Adrenal gland (tissue), 12 donors: Measurements from ENCODE around the gene CACNA1B. TPM values are rescaled to one million over a fixed set of nuclear protein-coding genes. Genes with fewer than 3 reads are reported as not detected.
A peak's percentile ranks its signal among the peaks of the same experiment; 100 is the strongest.

Experiments
- DNase-seq, 7 donors: peaks; one replicate each; pipeline ENCODE4 v3.0.0-alpha.2; 2019 to 2020
- H3K27ac ChIP-seq, 5 donors: fragments of 200-600 bp; sonication (generic) in 4 of 5; 1 replicate in 3 of 5; 2 replicates in 2 of 5; pipeline versions ENCODE4 v1.5.1 to v1.8.0; 2016 to 2020; ENCODE audit warnings: mild to moderate bottlenecking in 1 of 5
- H3K27me3 ChIP-seq: fragments of 200-600 bp; 2 replicates; pipeline ENCODE4 v1.8.0; 2021
- H3K36me3 ChIP-seq, 2 donors: fragments of 200-600 bp; replicated peaks in 1 of 2; 1 replicate in 1 of 2; 2 replicates in 1 of 2; pipeline versions ENCODE4 v1.5.1 to v1.8.0; 2018 to 2022
- H3K4me1 ChIP-seq, 2 donors: fragments of 200-600 bp; replicated peaks in 1 of 2; 1 replicate in 1 of 2; 2 replicates in 1 of 2; pipeline versions ENCODE4 v1.5.1 to v1.8.0; 2018 to 2021
- H3K4me3 ChIP-seq, 4 donors: fragments of 200-600 bp; sonication (generic) in 3 of 4; one replicate each; pipeline ENCODE4 v1.5.1; 2016 to 2018
- H3K9me3 ChIP-seq, 3 donors: fragments of 200-600 bp; sonication (generic) in 1 of 3; replicated peaks in 1 of 3; 1 replicate in 2 of 3; 2 replicates in 1 of 3; pipeline versions ENCODE4 v1.5.1 to v1.8.0; 2016 to 2021
- POLR2A ChIP-seq, 2 donors: fragments of 450-650 bp; IDR thresholded peaks; one replicate each; pipeline ENCODE4 v1.6.1; 2017; ENCODE audit warnings: antibody characterized with exemption in 2 of 2, mild to moderate bottlenecking in 2 of 2, moderate library complexity in 1 of 2
- WGBS, 4 donors: extraction: QIAGEN DNeasy Blood & Tissue Kit in 2 of 4; methylation state at CpG; one replicate each; pipeline versions ENCODE4 v1.1.5 to v1.1.7; 2013 to 2017; 5-methylcytosine and 5-hydroxymethylcytosine counted together
- intact Hi-C, 2 donors: fragments of 100-400 bp; cut with DNase I; formaldehyde crosslinking; loops; one replicate each; pipeline versions ENCODE4 v1.14.1 to v1.15.0; 2022 to 2023
- polyA plus RNA-seq, 3 donors: library from polyadenylated mRNA; stranded (reverse); fragments of 200-250 nt in 2 of 3; fragments of 350-450 nt in 1 of 3; fragmentation: Illumina TruSeq in 1 of 3; extraction: RNeasy Lipid Tissue Mini Kit (QIAGEN cat#74804) in 1 of 3; gene quantifications; one replicate each; pipeline ENCODE4 v1.2.3, GENCODE V29; 2013 to 2014
- total RNA-seq, 9 donors: library from RNA; depleted of rRNA in 4 of 9; stranded (reverse); fragments of >200 nt in 4 of 9; fragments of 120-200 nt in 1 of 9; fragmentation: NEBNext Ultra II Directional in 1 of 9; extraction: Animal tissue kit (Norgen Biotek cat#: 25700) in 1 of 9; gene quantifications; one replicate each; pipeline versions ENCODE4 v1.1.0 to v1.2.4, GENCODE V29; 2013 to 2023
- TF ChIP-seq, protein P1 (sequence below), 6 experiments: fragments of 450-650 bp in 4 of 6; fragments of 200-600 bp in 2 of 6; sonication (generic) in 1 of 6; IDR thresholded peaks; 1 replicate in 5 of 6; 2 replicates in 1 of 6; pipeline versions ENCODE4 v1.5.1 to v1.8.0; 2016 to 2021; ENCODE audit warnings: antibody characterized with exemption in 6 of 6, mild to moderate bottlenecking in 2 of 6, moderate library complexity in 1 of 6
- donor health status: healthy with polysubstance abuse.
- donor health status: Bipolar disorder and iron deficiency.
- donor health status: DM: yes; HTN: yes; CAD: no.
- donor health status: DM: no; HTN: no; CAD: no.
- donor health status: DM: no; HTN: no; CAD: no.
- donor health status: DM: yes; HTN: yes; CAD: no.

The CACNA1B gene
- total and polyA plus RNA-seq, 12 donors, result 0.04 to 4.9 (median 1.1) TPM; not detected in 1

DNA sequence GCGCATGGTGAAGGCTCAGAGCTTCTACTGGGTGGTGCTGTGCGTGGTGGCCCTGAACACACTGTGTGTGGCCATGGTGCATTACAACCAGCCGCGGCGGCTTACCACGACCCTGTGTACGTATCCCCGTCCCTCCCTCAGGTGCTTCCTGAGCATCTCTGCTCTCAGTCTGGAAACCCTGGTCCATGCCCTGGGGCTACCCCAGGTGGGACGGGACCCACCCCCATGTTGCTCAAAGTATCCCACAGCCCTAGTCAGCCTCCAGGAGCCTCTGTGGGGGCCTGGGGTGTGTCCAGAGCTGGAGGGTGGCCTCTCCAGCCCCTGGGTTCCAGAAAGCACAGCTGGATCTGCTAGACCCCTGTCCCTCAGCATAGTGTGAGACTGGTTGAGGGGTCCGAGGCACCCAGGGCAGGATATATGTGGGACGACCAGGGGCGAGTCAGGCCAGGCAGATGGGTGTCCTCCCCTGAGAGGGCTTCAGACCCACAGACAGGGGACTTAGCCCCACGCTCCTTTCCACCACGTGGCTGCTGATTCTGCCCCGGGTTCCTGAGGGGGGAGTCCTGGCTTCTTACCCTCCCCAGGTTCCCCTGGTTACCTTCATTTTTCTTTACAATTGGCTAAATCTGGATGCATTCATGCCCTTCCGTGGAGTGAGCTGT is 94.0 kb downstream of the CACNA1B start:
- no peak overlapping the region for H3K27ac ChIP-seq
- intact Hi-C loops, result no loop called here

DNA sequence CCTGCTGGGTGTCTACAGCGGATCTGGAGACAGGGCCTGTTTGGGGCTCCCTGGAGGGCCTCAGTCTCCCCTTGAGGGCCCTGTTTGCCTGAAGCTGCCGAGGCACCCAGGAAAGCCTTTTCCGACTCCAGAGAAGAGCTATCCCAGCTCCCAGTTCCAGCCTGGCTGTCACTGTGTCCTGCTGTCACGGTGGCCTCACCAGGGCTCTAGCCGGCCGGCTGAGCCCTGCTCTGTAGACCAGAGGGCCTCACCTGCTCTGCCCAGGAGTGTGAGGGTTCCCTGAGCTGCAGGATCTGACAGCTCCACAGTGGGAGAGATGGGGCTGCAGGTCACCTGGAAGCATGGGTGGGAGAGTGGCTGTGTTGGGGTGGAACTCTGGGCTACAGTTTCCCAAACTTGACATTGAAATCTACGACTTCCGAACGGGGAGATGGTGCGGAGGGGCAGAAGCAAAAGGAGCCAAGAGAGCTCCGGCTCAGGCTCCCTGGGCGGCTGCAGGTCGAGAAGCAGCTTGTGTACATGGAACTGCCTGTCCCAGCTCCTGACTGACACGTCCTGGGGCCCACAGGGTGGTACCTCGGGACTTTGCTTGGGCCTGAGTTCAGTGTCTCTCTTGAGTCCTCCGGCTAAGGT is 94.9 kb downstream of the CACNA1B start:
- intact Hi-C loops, result no loop called here
- Histone ChIP-seq H3K4me3 (no peak overlapping the region), H3K9me3 (no peaks in the 10 kb centered on the region), H3K4me1 (no peaks in the 10 kb centered on the region), H3K27me3 (no peaks in the 10 kb centered on the region), H3K36me3 (no peaks in the 10 kb centered on the region), H3K27ac (no peak overlapping the region)
- DNase-seq, result peak in 1 of 7 donors; percentile 4
- 84 to 91% (median 88%) methylated on average over 7 to 16 of the region's 16 CpGs for WGBS, 4 donors
- TF ChIP-seq, protein P1, sequence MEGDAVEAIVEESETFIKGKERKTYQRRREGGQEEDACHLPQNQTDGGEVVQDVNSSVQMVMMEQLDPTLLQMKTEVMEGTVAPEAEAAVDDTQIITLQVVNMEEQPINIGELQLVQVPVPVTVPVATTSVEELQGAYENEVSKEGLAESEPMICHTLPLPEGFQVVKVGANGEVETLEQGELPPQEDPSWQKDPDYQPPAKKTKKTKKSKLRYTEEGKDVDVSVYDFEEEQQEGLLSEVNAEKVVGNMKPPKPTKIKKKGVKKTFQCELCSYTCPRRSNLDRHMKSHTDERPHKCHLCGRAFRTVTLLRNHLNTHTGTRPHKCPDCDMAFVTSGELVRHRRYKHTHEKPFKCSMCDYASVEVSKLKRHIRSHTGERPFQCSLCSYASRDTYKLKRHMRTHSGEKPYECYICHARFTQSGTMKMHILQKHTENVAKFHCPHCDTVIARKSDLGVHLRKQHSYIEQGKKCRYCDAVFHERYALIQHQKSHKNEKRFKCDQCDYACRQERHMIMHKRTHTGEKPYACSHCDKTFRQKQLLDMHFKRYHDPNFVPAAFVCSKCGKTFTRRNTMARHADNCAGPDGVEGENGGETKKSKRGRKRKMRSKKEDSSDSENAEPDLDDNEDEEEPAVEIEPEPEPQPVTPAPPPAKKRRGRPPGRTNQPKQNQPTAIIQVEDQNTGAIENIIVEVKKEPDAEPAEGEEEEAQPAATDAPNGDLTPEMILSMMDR (IDR thresholded peaks at IDR 0.05), result no peak
- TF ChIP-seq POLR2A (IDR thresholded peaks at IDR 0.05), result no peak

More for the DNA sequence above, 94.0 kb downstream of the CACNA1B start:
- Histone ChIP-seq H3K27me3 (no peaks in the 10 kb centered on the region), H3K9me3 (no peaks in the 10 kb centered on the region), H3K36me3 (no peaks in the 10 kb centered on the region), H3K4me1 (no peaks in the 10 kb centered on the region), H3K4me3 (no peak overlapping the region)
- peak in 2 of 7 donors; percentile 8 to 46 for DNase-seq
- 83 to 87% (median 87%) methylated on average over 12 to 16 of the region's 16 CpGs for WGBS, 4 donors
- TF ChIP-seq, protein P1 (IDR thresholded peaks at IDR 0.05), result no peak
- TF ChIP-seq POLR2A (IDR thresholded peaks at IDR 0.05), result no peak

DNA sequence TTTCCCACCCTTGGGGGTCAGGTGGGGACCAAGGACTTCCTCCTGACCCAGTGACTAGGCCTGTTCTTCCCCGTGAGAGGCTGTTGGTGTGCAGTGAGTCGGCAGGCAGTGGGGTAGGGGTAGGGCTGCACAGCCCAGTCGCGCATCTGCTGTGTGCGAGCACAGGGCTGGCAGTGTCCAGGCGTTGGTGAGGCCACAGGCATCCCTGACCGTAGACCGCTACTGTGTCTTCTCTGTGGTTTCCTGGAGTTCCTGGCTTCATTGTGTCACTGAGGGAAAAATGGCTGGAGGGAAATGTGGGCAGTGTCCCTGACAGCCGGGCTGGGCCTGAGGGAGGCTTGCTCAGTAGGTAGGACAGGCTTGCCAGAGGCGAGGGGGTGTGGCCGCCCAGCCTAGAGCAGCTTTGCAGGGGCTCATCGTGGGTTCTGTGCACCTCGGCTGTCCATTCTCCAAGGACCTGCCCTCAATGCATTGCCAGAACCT is 95.4 kb downstream of the CACNA1B start:
- no peaks in the 10 kb centered on the region for H3K9me3 ChIP-seq
- no peak overlapping the region for H3K4me3 ChIP-seq
- 74 to 86% (median 83%) methylated on average over 8 to 13 of the region's 13 CpGs for WGBS, 4 donors
- no peak for DNase-seq
- intact Hi-C loops, result no loop called here
- no peak for TF ChIP-seq POLR2A (IDR thresholded peaks at IDR 0.05)
- TF ChIP-seq, protein P1 (IDR thresholded peaks at IDR 0.05), result no peak
- H3K36me3 ChIP-seq, result no peaks in the 10 kb centered on the region
- no peaks in the 10 kb centered on the region for H3K27me3 ChIP-seq
- no peak overlapping the region for H3K27ac ChIP-seq
- H3K4me1 ChIP-seq, result no peaks in the 10 kb centered on the region

DNA sequence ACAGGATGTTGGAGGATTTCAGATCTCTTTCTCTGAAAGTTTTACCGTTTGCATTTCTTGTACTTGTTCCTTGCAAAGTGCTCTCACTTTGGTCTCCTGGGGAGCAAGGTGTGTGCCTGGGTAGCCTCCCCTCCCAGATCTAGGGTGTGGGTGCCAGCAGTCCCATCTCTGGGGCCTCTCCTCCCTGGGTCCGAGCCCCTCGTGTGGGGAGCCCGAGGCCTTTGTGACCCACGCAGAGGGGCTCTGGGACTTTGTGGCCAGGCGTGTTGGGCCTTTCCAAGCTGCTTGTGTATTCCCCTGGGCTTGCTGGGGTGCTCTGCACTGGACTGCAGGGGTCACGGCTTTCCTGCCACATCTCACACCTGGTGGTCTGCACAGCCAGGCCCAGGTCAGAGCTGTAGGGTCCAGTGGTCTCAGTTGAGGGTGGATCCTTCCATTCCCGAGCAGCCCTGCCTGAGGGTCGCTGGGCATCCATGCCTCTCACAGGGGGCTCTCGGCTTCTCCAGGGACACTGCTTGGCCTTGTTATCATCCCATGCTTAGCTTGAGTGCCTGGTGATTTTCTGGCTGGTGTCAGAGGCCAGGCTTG is 96.3 kb downstream of the CACNA1B start:
- no peaks in the 10 kb centered on the region for H3K4me1 ChIP-seq
- no peaks in the 10 kb centered on the region for H3K9me3 ChIP-seq
- H3K36me3 ChIP-seq, result no peaks in the 10 kb centered on the region
- no peaks in the 10 kb centered on the region for H3K27me3 ChIP-seq
- no peak overlapping the region for H3K27ac ChIP-seq
- no peak overlapping the region for H3K4me3 ChIP-seq
- 80 to 91% (median 85%) methylated on average over 4 to 10 of the region's 10 CpGs for WGBS, 4 donors
- TF ChIP-seq, protein P1 (IDR thresholded peaks at IDR 0.05), result no peak
- no peak for TF ChIP-seq POLR2A (IDR thresholded peaks at IDR 0.05)
- DNase-seq, result peak in 2 of 7 donors; percentile 6 to 33
- intact Hi-C loops, result no loop called here
